PC-9 (cell line): ENCODE data around the gene AP4E1.

Experiments
- CTCF ChIP-seq: fragments of 200-600 bp; sonication (generic); conservative IDR thresholded peaks from 2 replicates; pipeline ENCODE4 v1.6.1; 2017; ENCODE audit warnings: mixed run types, antibody characterized with exemption, mild to moderate bottlenecking, moderate library complexity
- EZH2 ChIP-seq: fragments of 200-600 bp; sonication (generic); IDR thresholded peaks from 2 replicates; pipeline ENCODE4 v1.8.0; 2017; ENCODE audit warnings: antibody characterized with exemption, low read depth

- TF ChIP-seq CTCF (no peak), EZH2 (no peak)
These were observed 2.5 kb downstream of the AP4E1 start for GRCh38 chr15:50911001-50911400.
